Measurements from ENCODE around the gene TAMM41.

GRCh38 chr3:11764931-11765363 lies 81.7 kb downstream of the TAMM41 start:
- TF ChIP-seq CTCF (IDR thresholded peaks at IDR 0.05) (no peak), EZH2 (IDR thresholded peaks at IDR 0.05; ENCODE audit: borderline replicate concordance, insufficient read depth, low read depth, low read length, poor library complexity, severe bottlenecking) (no peak)

All from B cell (primary cell).